ENCODE data around the gene PLAGL1.
"Not testable (repeated sequence)": the region's sequence is repeated elsewhere in the genome, so short reads cannot be mapped to it uniquely, and the experiment has no call there.

PLAGL1 gene

DNA sequence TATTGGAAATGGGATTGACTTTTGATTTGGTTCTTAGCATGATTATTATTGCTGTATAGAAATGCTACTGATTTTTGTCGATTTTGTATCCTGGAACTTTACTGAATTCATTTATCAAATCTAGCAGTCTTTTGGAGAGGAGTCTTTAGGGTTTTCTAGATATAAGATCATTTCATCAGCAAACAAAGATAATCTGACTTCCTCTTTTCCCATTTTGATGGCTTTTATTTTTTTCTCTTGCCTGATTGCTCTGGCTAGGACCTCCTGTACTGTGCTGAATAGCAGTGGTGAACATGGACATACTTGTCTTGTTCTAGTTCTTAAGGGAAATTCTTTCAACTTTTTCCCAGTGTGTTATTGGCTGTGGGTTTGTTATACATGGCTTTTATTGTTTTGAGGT is 79.2 kb downstream of the PLAGL1 start:
- no peak for DNase-seq (ENCODE audit: low read depth in 2 of 2)
- no peak overlapping the region for H3K4me3 ChIP-seq (replicated peaks in 1 of 2; ENCODE audit: low read depth in 2 of 2, low read length in 2 of 2)
- TF ChIP-seq, protein P1, sequence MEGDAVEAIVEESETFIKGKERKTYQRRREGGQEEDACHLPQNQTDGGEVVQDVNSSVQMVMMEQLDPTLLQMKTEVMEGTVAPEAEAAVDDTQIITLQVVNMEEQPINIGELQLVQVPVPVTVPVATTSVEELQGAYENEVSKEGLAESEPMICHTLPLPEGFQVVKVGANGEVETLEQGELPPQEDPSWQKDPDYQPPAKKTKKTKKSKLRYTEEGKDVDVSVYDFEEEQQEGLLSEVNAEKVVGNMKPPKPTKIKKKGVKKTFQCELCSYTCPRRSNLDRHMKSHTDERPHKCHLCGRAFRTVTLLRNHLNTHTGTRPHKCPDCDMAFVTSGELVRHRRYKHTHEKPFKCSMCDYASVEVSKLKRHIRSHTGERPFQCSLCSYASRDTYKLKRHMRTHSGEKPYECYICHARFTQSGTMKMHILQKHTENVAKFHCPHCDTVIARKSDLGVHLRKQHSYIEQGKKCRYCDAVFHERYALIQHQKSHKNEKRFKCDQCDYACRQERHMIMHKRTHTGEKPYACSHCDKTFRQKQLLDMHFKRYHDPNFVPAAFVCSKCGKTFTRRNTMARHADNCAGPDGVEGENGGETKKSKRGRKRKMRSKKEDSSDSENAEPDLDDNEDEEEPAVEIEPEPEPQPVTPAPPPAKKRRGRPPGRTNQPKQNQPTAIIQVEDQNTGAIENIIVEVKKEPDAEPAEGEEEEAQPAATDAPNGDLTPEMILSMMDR (IDR thresholded peaks at IDR 0.05; ENCODE audit: low read depth, low read length), result no peak

GRCh38 chr6:143917026-143917425 is 91.0 kb downstream of the PLAGL1 start:
- not testable (repeated sequence) for H3K4me3 ChIP-seq (replicated peaks in 1 of 2; ENCODE audit: low read depth in 2 of 2, low read length in 2 of 2); DNase-seq (ENCODE audit: low read depth in 2 of 2)

DNA sequence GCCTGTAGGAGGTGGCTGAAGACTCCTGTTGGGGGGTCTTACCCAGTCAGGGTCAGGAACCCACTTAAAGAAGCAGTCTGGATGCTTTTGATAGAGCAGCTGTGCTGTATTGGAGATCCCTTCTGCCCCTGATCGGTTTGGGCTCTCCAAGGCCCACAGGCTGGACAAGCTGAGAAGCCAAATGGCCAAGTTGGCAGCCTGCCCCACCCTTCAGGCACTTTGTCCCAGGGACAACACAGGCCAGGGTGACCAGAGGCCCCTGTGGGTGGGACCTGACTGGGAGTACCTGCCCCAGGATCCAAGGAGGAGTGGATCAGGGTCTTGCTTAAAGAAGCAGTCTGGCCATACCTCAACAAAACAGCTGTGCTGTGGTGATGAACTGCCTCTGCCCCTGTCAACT is 95.4 kb downstream of the PLAGL1 start:
- TF ChIP-seq, protein P1 (IDR thresholded peaks at IDR 0.05; ENCODE audit: low read depth, low read length), result no peak
- no peak for DNase-seq (ENCODE audit: low read depth in 2 of 2)

GRCh38 chr6:143911028-143911427 is 97.0 kb downstream of the PLAGL1 start:
- no peak overlapping the region for H3K4me3 ChIP-seq (replicated peaks in 1 of 2; ENCODE audit: low read depth in 2 of 2, low read length in 2 of 2)
- TF ChIP-seq, protein P1 (IDR thresholded peaks at IDR 0.05; ENCODE audit: low read depth, low read length), result no peak
- DNase-seq (ENCODE audit: low read depth in 2 of 2), result no peak

More for the DNA sequence above, 95.4 kb downstream of the PLAGL1 start:
- no peak overlapping the region for H3K4me3 ChIP-seq (replicated peaks in 1 of 2; ENCODE audit: low read depth in 2 of 2, low read length in 2 of 2)

DNA sequence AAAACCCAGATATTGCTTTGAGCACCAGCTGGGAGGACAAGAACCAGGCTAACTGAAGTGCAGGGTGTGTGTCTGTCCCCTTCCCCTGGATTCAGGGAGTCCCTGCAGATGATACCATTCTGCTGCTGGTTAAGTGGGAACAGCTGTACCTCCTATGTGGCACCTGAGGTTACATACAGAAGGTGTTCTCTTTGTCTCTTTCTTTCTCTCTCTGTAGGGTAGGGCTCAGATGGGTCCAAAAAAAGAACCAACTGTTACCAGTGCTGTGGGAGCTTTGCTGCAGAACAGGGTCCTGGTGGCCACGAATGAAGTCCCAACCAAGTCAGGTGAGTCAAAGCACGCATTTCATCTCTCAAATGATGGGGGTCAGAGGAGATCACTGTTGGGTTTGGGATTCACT is 105.2 kb downstream of the PLAGL1 start:
- TF ChIP-seq, protein P1 (IDR thresholded peaks at IDR 0.05; ENCODE audit: low read depth, low read length), result no peak
- H3K4me3 ChIP-seq (replicated peaks in 1 of 2; ENCODE audit: low read depth in 2 of 2, low read length in 2 of 2), result no peak overlapping the region
- no peak for DNase-seq (ENCODE audit: low read depth in 2 of 2)

DNA sequence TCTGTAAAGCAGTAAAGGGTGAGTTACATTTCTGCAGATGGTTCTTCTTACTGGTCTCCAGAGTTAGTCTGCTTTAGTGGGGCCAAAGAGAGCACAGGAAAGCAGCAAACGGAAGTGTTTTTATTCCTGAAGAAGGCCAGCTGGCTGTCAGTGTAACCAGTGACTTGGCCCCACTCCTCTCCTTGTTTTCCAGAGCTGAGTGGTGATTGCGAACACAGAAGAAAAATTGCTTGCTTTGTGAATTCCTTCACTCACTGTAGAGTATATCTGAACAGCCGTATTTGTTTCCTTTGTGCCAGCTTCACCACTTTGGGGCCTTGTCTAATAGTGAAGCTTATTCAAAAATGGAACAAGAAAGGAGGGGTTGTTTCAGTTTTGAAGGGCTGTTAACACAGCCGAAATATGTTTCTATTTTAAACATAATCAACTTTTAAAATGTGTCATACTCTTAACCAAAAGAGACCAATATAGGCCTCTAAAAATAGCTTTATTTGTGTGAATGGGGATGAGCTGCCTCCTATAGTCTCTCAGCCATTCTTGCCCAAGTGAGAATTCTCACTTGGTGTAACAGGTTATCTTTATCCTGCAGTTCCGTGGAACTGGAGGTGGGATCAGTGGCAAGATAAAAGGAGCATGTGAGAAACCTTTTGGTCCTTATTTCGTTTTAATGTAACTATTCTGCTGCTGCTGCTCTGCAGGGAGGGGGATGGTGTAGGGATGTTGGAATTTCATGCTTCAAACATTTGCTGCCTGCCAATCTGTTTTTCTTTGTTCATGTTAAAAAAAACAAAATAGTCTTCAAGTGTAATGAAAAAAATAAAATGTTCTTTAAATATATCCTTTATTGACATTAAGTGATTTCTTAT is 105.9 kb downstream of the PLAGL1 start:
- DNase-seq (ENCODE audit: low read depth in 2 of 2), result peak; percentile 36 to 94
- H3K4me3 ChIP-seq (replicated peaks in 1 of 2; ENCODE audit: low read depth in 2 of 2, low read length in 2 of 2), result no peak overlapping the region
- TF ChIP-seq, protein P1 (IDR thresholded peaks at IDR 0.05; ENCODE audit: low read depth, low read length), result no peak

GRCh38 chr6:143900358-143900757 is 107.7 kb downstream of the PLAGL1 start:
- no peak overlapping the region for H3K4me3 ChIP-seq (replicated peaks in 1 of 2; ENCODE audit: low read depth in 2 of 2, low read length in 2 of 2)
- TF ChIP-seq, protein P1 (IDR thresholded peaks at IDR 0.05; ENCODE audit: low read depth, low read length), result no peak
- no peak for DNase-seq (ENCODE audit: low read depth in 2 of 2)

Data from cardiac fibroblast (primary cell).